Measurements from ENCODE around the gene MAGEF1. TPM values are rescaled to one million over a fixed set of nuclear protein-coding genes. Genes with fewer than 3 reads are reported as not detected.

Gene MAGEF1
- total and polyA plus RNA-seq, 2 experiments from 2014 or later: 66.5 to 88.7 TPM

DNA sequence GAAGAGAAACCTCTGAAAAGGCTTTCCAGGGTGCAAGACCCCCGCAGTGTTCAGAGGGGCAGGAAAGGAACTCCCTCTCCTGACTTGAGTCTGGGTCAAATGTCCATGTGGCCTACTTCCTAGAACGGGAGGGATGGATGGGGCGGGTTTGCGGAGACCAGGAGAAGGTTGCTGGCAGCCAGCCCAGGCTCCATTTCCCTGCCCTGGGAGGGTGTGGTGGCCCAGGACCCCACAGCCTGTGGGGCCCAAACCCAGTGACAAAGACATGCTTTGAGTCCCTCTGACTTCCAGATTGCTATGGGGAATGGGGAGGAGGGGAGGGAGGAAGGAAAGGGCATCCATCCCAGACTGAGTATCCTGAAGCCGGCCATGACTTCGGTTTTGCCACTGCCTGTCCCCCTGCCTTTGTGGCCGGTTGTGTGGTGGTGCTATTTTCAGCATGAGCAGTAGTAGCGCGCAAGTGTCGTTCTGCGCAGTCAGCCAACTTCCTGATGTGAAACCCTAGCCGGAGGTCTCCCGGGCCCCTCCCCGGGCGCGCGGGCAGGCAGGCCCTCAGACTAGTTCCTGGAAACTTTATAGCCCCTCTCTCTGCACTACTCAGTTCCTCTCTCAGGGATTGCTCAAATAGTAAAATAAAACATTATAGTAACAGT lies 24.4 kb downstream of the MAGEF1 start:
- no peaks in the 10 kb centered on the region for H3F3A ChIP-seq (replicated peaks; ENCODE audit: low read depth)
- DNase-seq (ENCODE audit: low spot score) (no peak), ATAC-seq (no peak)
- H4K20me1 ChIP-seq (replicated peaks; ENCODE audit: insufficient read depth): no peaks in the 10 kb centered on the region
- no peaks in the 10 kb centered on the region for H3K9me3 Mint-ChIP-seq
- peaks cover 2% of the 10 kb centered on the region; the same call in 1 of the 3 replicates for H3K36me3 Mint-ChIP-seq (ENCODE audit: low read depth)
- TF ChIP-seq, protein P1, sequence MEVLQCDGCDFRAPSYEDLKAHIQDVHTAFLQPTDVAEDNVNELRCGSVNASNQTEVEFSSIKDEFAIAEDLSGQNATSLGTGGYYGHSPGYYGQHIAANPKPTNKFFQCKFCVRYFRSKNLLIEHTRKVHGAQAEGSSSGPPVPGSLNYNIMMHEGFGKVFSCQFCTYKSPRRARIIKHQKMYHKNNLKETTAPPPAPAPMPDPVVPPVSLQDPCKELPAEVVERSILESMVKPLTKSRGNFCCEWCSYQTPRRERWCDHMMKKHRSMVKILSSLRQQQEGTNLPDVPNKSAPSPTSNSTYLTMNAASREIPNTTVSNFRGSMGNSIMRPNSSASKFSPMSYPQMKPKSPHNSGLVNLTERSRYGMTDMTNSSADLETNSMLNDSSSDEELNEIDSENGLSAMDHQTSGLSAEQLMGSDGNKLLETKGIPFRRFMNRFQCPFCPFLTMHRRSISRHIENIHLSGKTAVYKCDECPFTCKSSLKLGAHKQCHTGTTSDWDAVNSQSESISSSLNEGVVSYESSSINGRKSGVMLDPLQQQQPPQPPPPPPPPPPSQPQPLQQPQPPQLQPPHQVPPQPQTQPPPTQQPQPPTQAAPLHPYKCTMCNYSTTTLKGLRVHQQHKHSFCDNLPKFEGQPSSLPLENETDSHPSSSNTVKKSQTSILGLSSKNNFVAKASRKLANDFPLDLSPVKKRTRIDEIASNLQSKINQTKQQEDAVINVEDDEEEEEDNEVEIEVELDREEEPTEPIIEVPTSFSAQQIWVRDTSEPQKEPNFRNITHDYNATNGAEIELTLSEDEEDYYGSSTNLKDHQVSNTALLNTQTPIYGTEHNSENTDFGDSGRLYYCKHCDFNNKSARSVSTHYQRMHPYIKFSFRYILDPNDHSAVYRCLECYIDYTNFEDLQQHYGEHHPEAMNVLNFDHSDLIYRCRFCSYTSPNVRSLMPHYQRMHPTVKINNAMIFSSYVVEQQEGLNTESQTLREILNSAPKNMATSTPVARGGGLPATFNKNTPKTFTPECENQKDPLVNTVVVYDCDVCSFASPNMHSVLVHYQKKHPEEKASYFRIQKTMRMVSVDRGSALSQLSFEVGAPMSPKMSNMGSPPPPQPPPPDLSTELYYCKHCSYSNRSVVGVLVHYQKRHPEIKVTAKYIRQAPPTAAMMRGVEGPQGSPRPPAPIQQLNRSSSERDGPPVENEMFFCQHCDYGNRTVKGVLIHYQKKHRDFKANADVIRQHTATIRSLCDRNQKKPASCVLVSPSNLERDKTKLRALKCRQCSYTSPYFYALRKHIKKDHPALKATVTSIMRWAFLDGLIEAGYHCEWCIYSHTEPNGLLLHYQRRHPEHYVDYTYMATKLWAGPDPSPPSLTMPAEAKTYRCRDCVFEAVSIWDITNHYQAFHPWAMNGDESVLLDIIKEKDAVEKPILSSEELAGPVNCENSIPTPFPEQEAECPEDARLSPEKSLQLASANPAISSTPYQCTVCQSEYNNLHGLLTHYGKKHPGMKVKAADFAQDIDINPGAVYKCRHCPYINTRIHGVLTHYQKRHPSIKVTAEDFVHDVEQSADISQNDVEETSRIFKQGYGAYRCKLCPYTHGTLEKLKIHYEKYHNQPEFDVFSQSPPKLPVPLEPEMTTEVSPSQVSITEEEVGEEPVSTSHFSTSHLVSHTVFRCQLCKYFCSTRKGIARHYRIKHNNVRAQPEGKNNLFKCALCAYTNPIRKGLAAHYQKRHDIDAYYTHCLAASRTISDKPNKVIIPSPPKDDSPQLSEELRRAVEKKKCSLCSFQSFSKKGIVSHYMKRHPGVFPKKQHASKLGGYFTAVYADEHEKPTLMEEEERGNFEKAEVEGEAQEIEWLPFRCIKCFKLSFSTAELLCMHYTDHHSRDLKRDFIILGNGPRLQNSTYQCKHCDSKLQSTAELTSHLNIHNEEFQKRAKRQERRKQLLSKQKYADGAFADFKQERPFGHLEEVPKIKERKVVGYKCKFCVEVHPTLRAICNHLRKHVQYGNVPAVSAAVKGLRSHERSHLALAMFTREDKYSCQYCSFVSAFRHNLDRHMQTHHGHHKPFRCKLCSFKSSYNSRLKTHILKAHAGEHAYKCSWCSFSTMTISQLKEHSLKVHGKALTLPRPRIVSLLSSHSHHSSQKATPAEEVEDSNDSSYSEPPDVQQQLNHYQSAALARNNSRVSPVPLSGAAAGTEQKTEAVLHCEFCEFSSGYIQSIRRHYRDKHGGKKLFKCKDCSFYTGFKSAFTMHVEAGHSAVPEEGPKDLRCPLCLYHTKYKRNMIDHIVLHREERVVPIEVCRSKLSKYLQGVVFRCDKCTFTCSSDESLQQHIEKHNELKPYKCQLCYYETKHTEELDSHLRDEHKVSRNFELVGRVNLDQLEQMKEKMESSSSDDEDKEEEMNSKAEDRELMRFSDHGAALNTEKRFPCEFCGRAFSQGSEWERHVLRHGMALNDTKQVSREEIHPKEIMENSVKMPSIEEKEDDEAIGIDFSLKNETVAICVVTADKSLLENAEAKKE (CRISPR knock-in tag; IDR thresholded peaks at IDR 0.05): no peak
- no peak for TF ChIP-seq CREB1 (CRISPR knock-in tag; IDR thresholded peaks at IDR 0.05; ENCODE audit: low read depth)
- no peak for TF ChIP-seq EZH2phosphoT487 (IDR thresholded peaks at IDR 0.05; ENCODE audit: unreplicated experiment)
- no peak for TF ChIP-seq ZNF114 (CRISPR knock-in tag; IDR thresholded peaks at IDR 0.05)
- TF ChIP-seq STAT1 (IDR thresholded peaks at IDR 0.05; ENCODE audit: unreplicated experiment): no peak
- peaks cover 23% of the 10 kb centered on the region for H3K4me1 Mint-ChIP-seq
- no peak overlapping the region for H3K4me3 ChIP-seq
- no peak overlapping the region for H3K27ac Mint-ChIP-seq
- H3K36me3 ChIP-seq (ENCODE audit: insufficient read depth): no peaks in the 10 kb centered on the region
- H3K4me3 Mint-ChIP-seq: no peak overlapping the region
- no peaks in the 10 kb centered on the region for H3K9me2 ChIP-seq (ENCODE audit: insufficient read depth)
- no peak overlapping the region for H2AFZ ChIP-seq
- no peak overlapping the region for H3K27ac ChIP-seq (ENCODE audit: low read depth)
- peaks cover 20% of the 10 kb centered on the region for H3K27me3 Mint-ChIP-seq (ENCODE audit: insufficient read depth, low read depth, poor library complexity)
- H3K79me2 ChIP-seq (replicated peaks; ENCODE audit: insufficient read depth): no peaks in the 10 kb centered on the region
- no peaks in the 10 kb centered on the region for H3K27me3 ChIP-seq (ENCODE audit: insufficient read depth)
- H3K4me1 ChIP-seq (ENCODE audit: insufficient read depth): peaks cover 11% of the 10 kb centered on the region
- H3K4me2 ChIP-seq: no peak overlapping the region

DNA sequence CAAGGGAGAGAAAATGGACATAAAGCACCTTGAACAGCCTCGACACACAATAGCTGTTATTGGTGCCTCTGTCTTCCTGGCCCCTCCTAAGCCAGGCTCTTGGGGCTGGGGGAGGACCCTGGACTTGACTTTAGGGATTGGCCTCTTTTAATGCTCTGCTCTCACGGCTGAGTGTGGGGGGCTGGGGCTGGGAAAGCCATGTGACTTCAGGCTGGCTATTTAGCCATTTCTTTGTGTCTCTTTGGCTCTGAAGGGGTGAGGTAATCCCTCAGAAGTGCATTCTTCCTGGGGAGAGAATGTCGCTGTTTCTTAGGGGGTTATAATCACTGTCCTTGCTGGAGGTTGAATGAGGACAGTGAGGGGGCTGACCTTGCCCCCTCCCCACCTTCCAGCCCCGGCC lies 26.2 kb downstream of the MAGEF1 start:
- H3F3A ChIP-seq (replicated peaks; ENCODE audit: low read depth): no peaks in the 10 kb centered on the region
- no peaks in the 10 kb centered on the region for H3K27me3 ChIP-seq (ENCODE audit: insufficient read depth)
- H3K4me2 ChIP-seq: no peak overlapping the region
- peak; percentile 84 for ATAC-seq
- H4K20me1 ChIP-seq (replicated peaks; ENCODE audit: insufficient read depth): no peaks in the 10 kb centered on the region
- H3K4me1 Mint-ChIP-seq: peaks cover 13% of the 10 kb centered on the region
- no peak overlapping the region for H3K4me3 ChIP-seq
- H3K36me3 Mint-ChIP-seq (ENCODE audit: low read depth): peaks cover 2% of the 10 kb centered on the region; the same call in 1 of the 3 replicates
- peaks cover 11% of the 10 kb centered on the region for H3K4me1 ChIP-seq (ENCODE audit: insufficient read depth)
- no peak overlapping the region for H3K27ac Mint-ChIP-seq
- H3K79me2 ChIP-seq (replicated peaks; ENCODE audit: insufficient read depth): no peaks in the 10 kb centered on the region
- no peaks in the 10 kb centered on the region for H3K36me3 ChIP-seq (ENCODE audit: insufficient read depth)
- H3K9me3 Mint-ChIP-seq: no peaks in the 10 kb centered on the region
- H3K27ac ChIP-seq (ENCODE audit: low read depth): no peak overlapping the region
- no peak overlapping the region for H3K4me3 Mint-ChIP-seq
- peak; percentile 53 for DNase-seq (ENCODE audit: low spot score)
- peaks cover 12% of the 10 kb centered on the region for H3K27me3 Mint-ChIP-seq (ENCODE audit: insufficient read depth, low read depth, poor library complexity)
- H3K9me2 ChIP-seq (ENCODE audit: insufficient read depth): no peaks in the 10 kb centered on the region
- H2AFZ ChIP-seq: peak overlapping the region; percentile 86
- no peak for TF ChIP-seq ZNF331 (CRISPR knock-in tag; IDR thresholded peaks at IDR 0.05; ENCODE audit: low read depth)
- TF ChIP-seq, protein P1 (CRISPR knock-in tag; IDR thresholded peaks at IDR 0.05): no peak
